Natural killer cell (primary cell): ENCODE results near the gene GTPBP2. TPM values are rescaled to one million over a fixed set of nuclear protein-coding genes. Genes with fewer than 3 reads are reported as not detected.

Experiments
- ATAC-seq, 3 donors: fragments of 150-1000 bp in 2 of 3; fragments of 200-7000 bp in 1 of 3; cut with Tn5 transposase; 1 replicate in 1 of 3; 2 replicates in 2 of 3; pipeline ENCODE4 v1.10.0; 2021; ENCODE audit warnings: mild to moderate bottlenecking in 2 of 3, moderate library complexity in 2 of 3
- DNase-seq, 2 donors: peaks; one replicate each; pipeline versions ENCODE4 v3.0.0 to v3.0.0-alpha.2; 2013 to 2021; ENCODE audit warnings: mixed read lengths in 1 of 2
- H3K27ac ChIP-seq: one replicate; pipeline ENCODE4 v1.5.1; 2013; ENCODE audit warnings: mild to moderate bottlenecking, low read length
- H3K27me3 ChIP-seq: one replicate; pipeline ENCODE4 v1.6.1; 2013; ENCODE audit warnings: low read length; ENCODE audit not compliant: control insufficient read depth, insufficient read depth
- H3K36me3 ChIP-seq: one replicate; pipeline ENCODE4 v1.6.1; 2013; ENCODE audit warnings: low read length; ENCODE audit not compliant: control insufficient read depth, insufficient read depth
- H3K4me1 ChIP-seq: one replicate; pipeline ENCODE4 v1.6.1; 2013; ENCODE audit warnings: low read length; ENCODE audit not compliant: control insufficient read depth, insufficient read depth
- H3K4me3 ChIP-seq: one replicate; pipeline ENCODE4 v1.5.1; 2013; ENCODE audit warnings: low read length
- H3K9me3 ChIP-seq: one replicate; pipeline ENCODE4 v1.6.1; 2013; ENCODE audit warnings: low read length; ENCODE audit not compliant: control insufficient read depth, insufficient read depth
- H3K27ac Mint-ChIP-seq, 2 donors: one replicate each; pipeline ENCODE4 v1.8.0; 2022; ENCODE audit warnings: mild to moderate bottlenecking in 2 of 2, mixed read lengths in 2 of 2, moderate library complexity in 1 of 2
- H3K27me3 Mint-ChIP-seq, 2 donors: one replicate each; pipeline ENCODE4 v1.8.0; 2022; ENCODE audit warnings: low read depth in 2 of 2, mixed read lengths in 2 of 2
- H3K36me3 Mint-ChIP-seq: one replicate; pipeline ENCODE4 v1.8.0; 2022; ENCODE audit warnings: mixed read lengths
- H3K4me1 Mint-ChIP-seq, 2 donors: one replicate each; pipeline ENCODE4 v1.8.0; 2022; ENCODE audit warnings: mixed read lengths in 2 of 2
- H3K4me3 Mint-ChIP-seq: one replicate; pipeline ENCODE4 v1.8.0; 2022; ENCODE audit warnings: mild to moderate bottlenecking, moderate library complexity, mixed read lengths
- H3K9me3 Mint-ChIP-seq, 2 donors: one replicate each; pipeline ENCODE4 v1.8.0; 2022; ENCODE audit warnings: mixed read lengths in 2 of 2
- CTCF ChIP-seq: fragments of 200-600 bp; IDR thresholded peaks from one replicate; pipeline ENCODE4 v1.8.0; 2022; ENCODE audit warnings: antibody characterized with exemption
- WGBS: methylation state at CpG from one replicate; pipeline ENCODE4 v1.1.7; 2013; ENCODE audit warnings: missing lambda C conversion rate; ENCODE audit not compliant: insufficient coverage; 5-methylcytosine and 5-hydroxymethylcytosine counted together
- intact Hi-C: fragments of 100-400 bp; cut with micrococcal nuclease; formaldehyde crosslinking; loops from one replicate; pipeline ENCODE4 v1.14.2; 2022
- total RNA-seq, 4 donors: library from RNA; stranded (reverse); fragments of 120-200 nt in 1 of 4; gene quantifications; one replicate each; pipeline versions ENCODE4 v1.2.3 to v1.2.4, GENCODE V29; 2013 to 2022

Gene GTPBP2
- total RNA-seq, 3 donors from 2014 or later (not counting 1 experiment from before 2014, with no cell fraction given) = 56.5 to 71.7 (median 69.3) TPM

GRCh38 chr6:43578748-43579147 is 50.3 kb downstream of the GTPBP2 start:
- WGBS = 97% methylated on average over 3 of the region's 3 CpGs
- Mint-ChIP-seq H3K4me1 (peaks cover 30 to 40% of the 10 kb centered on the region in 2 donors), H3K4me3 (no peak overlapping the region), H3K27ac (peak overlapping the region in 1 of 2 donors; percentile 47), H3K27me3 (no peaks in the 10 kb centered on the region), H3K9me3 (no peaks in the 10 kb centered on the region), H3K36me3 (no peaks in the 10 kb centered on the region)
- intact Hi-C loops = loop anchor here (10.0 kb wide), 1 partner anchor 64 kb away; the partner anchor contains the start of genes LRRC73, POLR1C and YIPF3
- H3K36me3 ChIP-seq = peaks cover 6% of the 10 kb centered on the region
- no peaks in the 10 kb centered on the region for H3K9me3 ChIP-seq
- no peaks in the 10 kb centered on the region for H3K27me3 ChIP-seq
- DNase-seq (no peak), ATAC-seq (no peak)
- H3K27ac ChIP-seq = no peak overlapping the region
- peaks cover 14% of the 10 kb centered on the region for H3K4me1 ChIP-seq
- no peak overlapping the region for H3K4me3 ChIP-seq
- TF ChIP-seq CTCF = no peak

- Mint-ChIP-seq H3K4me3 (peak within 1 kb of the TSS; percentile 93), H3K36me3 (no peaks in the 10 kb centered on the region), H3K27me3 (no peaks in the 10 kb centered on the region), H3K27ac (peak within 1 kb of the TSS; percentile 89 to 95), H3K4me1 (peaks cover 30 to 36% of the 10 kb centered on the region in 2 donors), H3K9me3 (no peaks in the 10 kb centered on the region)
- Histone ChIP-seq H3K4me3 (peak within 1 kb of the TSS; percentile 99), H3K27ac (peak within 1 kb of the TSS; percentile 77), H3K36me3 (peaks cover 9% of the 10 kb centered on the region), H3K4me1 (peaks cover 14% of the 10 kb centered on the region), H3K27me3 (no peaks in the 10 kb centered on the region), H3K9me3 (no peaks in the 10 kb centered on the region)
- no peak for TF ChIP-seq CTCF
- under 1% methylated on average over 76 of the region's 76 CpGs for WGBS
- DNase-seq (peak; percentile 87 to 97), ATAC-seq (peak; percentile 97 to 99 (median 98))
- intact Hi-C loops = loop anchor here (2.0 to 10.0 kb wide), 2 partner anchors 53 to 61 kb away; partner anchors contain the start of genes GTPBP2, LRRC73, POLR1C and YIPF3
Measured at GRCh38 chr6:43575772-43576551, 53.1 kb downstream of the GTPBP2 start, which contains the start of the genes POLH and XPO5. Gene POLH (plus strand): TSS chr6:43576185. CDS start chr6:43582320, 6,135 bp downstream. Gene XPO5 (minus strand): TSS chr6:43576038. CDS start chr6:43575864, 174 bp downstream.

GRCh38 chr6:43575105-43575771 is 53.8 kb downstream of the GTPBP2 start:
- H3K27me3 ChIP-seq = no peaks in the 10 kb centered on the region
- under 1% methylated on average over 37 of the region's 38 CpGs for WGBS
- ATAC-seq = no peak
- peak overlapping the region; percentile 89 to 95 for H3K27ac Mint-ChIP-seq
- TF ChIP-seq CTCF = no peak
- H3K4me3 ChIP-seq = peak overlapping the region; percentile 99
- H3K4me1 Mint-ChIP-seq = peaks cover 30 to 36% of the 10 kb centered on the region in 2 donors
- H3K4me1 ChIP-seq = peaks cover 14% of the 10 kb centered on the region
- peak overlapping the region; percentile 28 for H3K27ac ChIP-seq
- no peaks in the 10 kb centered on the region for H3K9me3 Mint-ChIP-seq
- peak overlapping the region; percentile 93 for H3K4me3 Mint-ChIP-seq
- no peaks in the 10 kb centered on the region for H3K9me3 ChIP-seq
- H3K36me3 ChIP-seq = peaks cover 16% of the 10 kb centered on the region
- no peaks in the 10 kb centered on the region for H3K27me3 Mint-ChIP-seq
- intact Hi-C loops = loop anchor here (10.0 kb wide), 1 partner anchor 60 kb away; the partner anchor contains the start of genes LRRC73, POLR1C and YIPF3
- peak; percentile 15 to 21 for DNase-seq
- H3K36me3 Mint-ChIP-seq = no peaks in the 10 kb centered on the region
